T1000 (cell line): ENCODE data around the gene RBMS1.

Source experiments
- DNase-seq: peaks from one replicate; lab custom pipeline; 2025; ENCODE audit warnings: mixed read lengths; lab: John Stamatoyannopoulos, UW

RBMS1 gene

GRCh38 chr2:160300203-160300602 lies 193.4 kb downstream of the RBMS1 start:
- DNase-seq, result no peak

- DNase-seq, result no peak
These were observed 194.1 kb downstream of the RBMS1 start for GRCh38 chr2:160299540-160299939.

GRCh38 chr2:160298960-160299359 lies 194.6 kb downstream of the RBMS1 start:
- no peak for DNase-seq

- DNase-seq, result no peak
These were observed 197.9 kb downstream of the RBMS1 start for GRCh38 chr2:160295519-160296207.

- no peak for DNase-seq
These were observed 198.7 kb downstream of the RBMS1 start for GRCh38 chr2:160294889-160295288.

- DNase-seq, result no peak
These were observed 199.2 kb downstream of the RBMS1 start for GRCh38 chr2:160294339-160294803.

GRCh38 chr2:160293391-160294091 lies 200.1 kb downstream of the RBMS1 start:
- peak; percentile 12 for DNase-seq

GRCh38 chr2:160292225-160292624 lies 201.4 kb downstream of the RBMS1 start:
- DNase-seq, result no peak

GRCh38 chr2:160291382-160291781 lies 202.2 kb downstream of the RBMS1 start:
- DNase-seq, result no peak

- no peak for DNase-seq
These were observed 203.0 kb downstream of the RBMS1 start for GRCh38 chr2:160290598-160290997.

GRCh38 chr2:160289831-160290230 lies 203.8 kb downstream of the RBMS1 start:
- DNase-seq, result no peak

- no peak for DNase-seq
These were observed 204.5 kb downstream of the RBMS1 start for GRCh38 chr2:160289126-160289525.

- no peak for DNase-seq
These were observed 205.3 kb downstream of the RBMS1 start for GRCh38 chr2:160288324-160288723.

GRCh38 chr2:160287476-160287875 lies 206.1 kb downstream of the RBMS1 start:
- no peak for DNase-seq

GRCh38 chr2:160286551-160286950 lies 207.1 kb downstream of the RBMS1 start:
- DNase-seq, result no peak

- DNase-seq, result no peak
These were observed 209.9 kb downstream of the RBMS1 start for GRCh38 chr2:160283675-160284074.

- no peak for DNase-seq
These were observed 211.5 kb downstream of the RBMS1 start for GRCh38 chr2:160282063-160282580.

GRCh38 chr2:160281213-160281612 lies 212.4 kb downstream of the RBMS1 start:
- no peak for DNase-seq

GRCh38 chr2:160279813-160280465 lies 213.7 kb downstream of the RBMS1 start:
- no peak for DNase-seq

- no peak for DNase-seq
These were observed 214.8 kb downstream of the RBMS1 start for GRCh38 chr2:160278879-160279177.

GRCh38 chr2:160278101-160278878 lies 215.3 kb downstream of the RBMS1 start:
- no peak for DNase-seq

GRCh38 chr2:160277151-160277550 lies 216.5 kb downstream of the RBMS1 start:
- DNase-seq, result no peak
